WERI-Rb-1 (cell line): Measurements from ENCODE around the gene MEGF11.

Source experiments
- DNase-seq: peaks from one replicate; pipeline ENCODE4 v3.0.0-alpha.2; 2020
- H3K27ac ChIP-seq: fragments of 250-450 bp; sonication (Bioruptor Pico); 2 replicates; pipeline ENCODE4 v1.5.1; 2020; ENCODE audit warnings: mild to moderate bottlenecking, moderate library complexity
- H3K27me3 ChIP-seq: fragments of 250-450 bp; sonication (Bioruptor Pico); 2 replicates; pipeline ENCODE4 v1.5.1; 2021; ENCODE audit warnings: mild to moderate bottlenecking, low read depth, moderate library complexity; ENCODE audit not compliant: insufficient read depth, severe bottlenecking
- H3K36me3 ChIP-seq: fragments of 250-450 bp; sonication (Bioruptor Pico); 2 replicates; pipeline ENCODE4 v1.5.1; 2020; ENCODE audit warnings: mild to moderate bottlenecking, moderate library complexity
- H3K4me3 ChIP-seq: 2 replicates; pipeline ENCODE4 v1.5.1; 2011; ENCODE audit warnings: low read depth, mild to moderate bottlenecking, control low read depth, low read length
- H3K9me3 ChIP-seq: fragments of 250-450 bp; sonication (Bioruptor Pico); 2 replicates; pipeline ENCODE4 v1.5.1; 2021; ENCODE audit warnings: mild to moderate bottlenecking, moderate library complexity; ENCODE audit not compliant: severe bottlenecking
- CTCF ChIP-seq: IDR thresholded peaks from 2 replicates; pipeline ENCODE4 v1.5.1; 2011; ENCODE audit warnings: low read depth, mild to moderate bottlenecking, control low read depth, inconsistent platforms, low read length

Gene MEGF11

GRCh38 chr15:65985387-65985786, 268.2 kb downstream of the MEGF11 start:
- Histone ChIP-seq H3K27ac (no peak overlapping the region), H3K9me3 (no peaks in the 10 kb centered on the region), H3K4me3 (no peak overlapping the region), H3K27me3 (no peaks in the 10 kb centered on the region), H3K36me3 (no peaks in the 10 kb centered on the region)
- no peak for DNase-seq
- no peak for TF ChIP-seq CTCF

- H3K4me3 ChIP-seq: no peak overlapping the region
Measured at GRCh38 chr15:65982627-65983322, 270.8 kb downstream of the MEGF11 start.

GRCh38 chr15:65981837-65982626, 271.5 kb downstream of the MEGF11 start:
- no peak overlapping the region for H3K27ac ChIP-seq
- no peaks in the 10 kb centered on the region for H3K9me3 ChIP-seq
- peak; percentile 69 for TF ChIP-seq CTCF
- no peaks in the 10 kb centered on the region for H3K27me3 ChIP-seq
- H3K4me3 ChIP-seq: peak overlapping the region; percentile 41
- peak; percentile 61 for DNase-seq
- H3K36me3 ChIP-seq: no peaks in the 10 kb centered on the region

More at GRCh38 chr15:65982627-65983322, 270.8 kb downstream of the MEGF11 start:
- Histone ChIP-seq H3K27me3 (no peaks in the 10 kb centered on the region), H3K27ac (no peak overlapping the region), H3K9me3 (no peaks in the 10 kb centered on the region), H3K36me3 (no peaks in the 10 kb centered on the region)
- no peak for TF ChIP-seq CTCF
- DNase-seq: no peak

- DNase-seq: peak; percentile 83
- TF ChIP-seq CTCF: peak; percentile 83
Measured at GRCh38 chr15:65980824-65981456, 272.6 kb downstream of the MEGF11 start.

GRCh38 chr15:65979837-65980236, 273.7 kb downstream of the MEGF11 start:
- no peaks in the 10 kb centered on the region for H3K27me3 ChIP-seq
- no peak overlapping the region for H3K4me3 ChIP-seq
- H3K36me3 ChIP-seq: no peaks in the 10 kb centered on the region
- DNase-seq: no peak
- no peak for TF ChIP-seq CTCF
- H3K27ac ChIP-seq: no peak overlapping the region
- H3K9me3 ChIP-seq: no peaks in the 10 kb centered on the region

More at GRCh38 chr15:65980824-65981456, 272.6 kb downstream of the MEGF11 start:
- Histone ChIP-seq H3K9me3 (no peaks in the 10 kb centered on the region), H3K36me3 (no peaks in the 10 kb centered on the region), H3K27ac (no peak overlapping the region), H3K27me3 (no peaks in the 10 kb centered on the region), H3K4me3 (no peak overlapping the region)
